Measurements from ENCODE around the gene CCDC175.

Gene CCDC175

DNA sequence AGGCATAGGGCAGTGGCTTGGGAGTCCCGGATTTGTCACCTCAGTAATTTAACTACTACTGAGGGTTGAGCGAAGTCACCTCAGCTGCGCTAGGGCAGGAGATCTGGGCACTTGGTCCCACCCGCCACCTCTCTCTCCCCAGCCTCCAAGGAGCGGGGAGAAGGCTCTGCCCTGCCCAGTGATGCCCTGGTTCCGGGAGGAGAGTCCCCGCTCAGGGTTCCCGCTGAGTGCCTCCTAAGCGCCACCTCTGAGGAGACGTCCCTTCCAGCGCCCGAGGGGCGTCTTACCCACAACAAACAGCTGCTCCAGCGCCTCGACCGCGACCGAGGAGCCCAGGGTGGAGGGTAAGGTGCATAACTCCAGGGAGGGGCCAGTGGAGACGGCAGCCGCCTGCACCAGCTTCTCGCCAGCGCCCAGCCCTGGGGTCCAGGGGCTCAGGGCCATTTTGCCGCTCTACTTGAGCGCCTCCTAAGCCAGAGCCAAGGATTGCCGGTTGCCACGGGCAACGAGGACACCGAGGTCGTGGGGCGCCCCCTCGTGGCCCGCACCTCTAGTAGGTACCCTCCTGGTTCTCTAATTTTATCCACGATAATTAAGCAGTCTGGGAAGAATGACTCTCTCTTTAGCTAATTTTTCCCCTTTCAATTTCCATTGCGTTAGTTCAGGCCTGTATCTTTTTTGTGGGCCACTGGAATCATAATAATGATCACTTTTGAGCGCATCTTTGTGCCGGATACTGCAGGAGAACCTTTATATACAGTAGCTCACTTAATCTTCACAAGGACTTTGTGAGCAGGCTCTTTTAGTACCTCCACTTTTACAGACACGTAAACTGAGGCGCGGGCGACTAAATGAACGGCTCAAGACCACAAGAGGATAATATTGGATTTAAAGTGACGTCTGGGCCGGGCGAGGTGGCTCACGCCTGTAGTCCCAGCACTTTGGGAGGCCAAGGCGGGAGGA lies at the start of gene CCDC175:
CCDC175 (minus strand) TSS at position 481 of the 963 bp plus-strand sequence; CDS start at position 444, 37 bp downstream.
- DNase-seq (ENCODE audit: low spot score): peak; percentile 87

DNA sequence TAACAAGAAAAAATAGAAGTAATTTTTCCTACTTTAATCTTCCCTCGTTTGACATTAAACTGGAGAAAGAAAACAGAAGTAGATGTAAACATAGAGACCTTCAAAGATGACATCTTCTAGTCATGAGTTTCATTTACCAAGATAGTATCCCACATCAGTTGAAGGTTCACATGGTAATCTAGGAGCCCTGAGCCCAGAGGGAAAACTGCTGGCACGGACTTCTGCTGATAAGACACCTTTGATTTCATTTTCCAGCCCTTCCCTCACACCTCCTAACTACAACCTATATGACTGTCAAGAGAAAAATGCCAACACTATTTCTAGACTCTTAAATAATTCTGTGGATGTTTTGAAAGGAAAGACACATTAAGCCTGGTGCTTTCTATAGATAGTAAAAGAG lies 46.0 kb upstream of the CCDC175 start:
- DNase-seq (ENCODE audit: low spot score): no peak

DNA sequence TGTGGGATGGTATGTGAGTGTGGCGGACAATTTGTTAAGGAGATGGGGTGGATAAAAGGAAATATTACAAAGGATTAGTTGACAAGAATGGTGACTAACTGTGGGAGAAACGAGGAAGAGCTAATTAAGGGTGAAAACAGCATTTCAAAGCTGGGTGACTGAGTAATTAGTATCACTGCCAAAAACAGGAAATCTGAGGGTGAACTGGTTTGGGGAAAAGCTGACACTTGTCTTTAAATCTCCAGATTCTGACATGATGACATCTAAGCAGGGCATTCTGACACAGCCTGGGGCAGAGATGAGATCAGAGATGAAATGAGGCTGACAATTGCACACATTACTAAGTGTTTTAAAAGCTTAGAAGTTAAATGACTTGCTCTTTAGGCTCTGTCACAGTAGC lies 42.4 kb upstream of the CCDC175 start:
- DNase-seq (ENCODE audit: low spot score): no peak

DNA sequence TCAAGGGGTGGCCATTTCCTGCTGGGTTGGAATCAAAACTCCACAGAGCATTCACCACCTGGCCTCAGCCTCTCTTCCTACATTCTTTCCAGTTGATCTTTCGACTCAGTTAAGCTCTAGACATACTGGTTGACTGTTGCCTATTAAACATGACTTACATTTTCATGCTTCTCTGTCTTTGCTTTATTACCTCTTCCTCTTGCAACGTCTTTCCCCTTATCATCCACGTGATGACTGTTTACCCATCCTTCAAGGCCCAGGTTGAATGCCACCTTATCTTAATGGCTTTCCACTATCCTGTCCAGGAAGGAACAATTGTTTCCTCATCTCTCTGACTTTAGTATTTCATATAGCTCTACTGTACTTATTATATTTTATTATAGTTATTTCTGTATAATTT lies 24.4 kb upstream of the CCDC175 start:
- DNase-seq (ENCODE audit: low spot score): peak; percentile 4

DNA sequence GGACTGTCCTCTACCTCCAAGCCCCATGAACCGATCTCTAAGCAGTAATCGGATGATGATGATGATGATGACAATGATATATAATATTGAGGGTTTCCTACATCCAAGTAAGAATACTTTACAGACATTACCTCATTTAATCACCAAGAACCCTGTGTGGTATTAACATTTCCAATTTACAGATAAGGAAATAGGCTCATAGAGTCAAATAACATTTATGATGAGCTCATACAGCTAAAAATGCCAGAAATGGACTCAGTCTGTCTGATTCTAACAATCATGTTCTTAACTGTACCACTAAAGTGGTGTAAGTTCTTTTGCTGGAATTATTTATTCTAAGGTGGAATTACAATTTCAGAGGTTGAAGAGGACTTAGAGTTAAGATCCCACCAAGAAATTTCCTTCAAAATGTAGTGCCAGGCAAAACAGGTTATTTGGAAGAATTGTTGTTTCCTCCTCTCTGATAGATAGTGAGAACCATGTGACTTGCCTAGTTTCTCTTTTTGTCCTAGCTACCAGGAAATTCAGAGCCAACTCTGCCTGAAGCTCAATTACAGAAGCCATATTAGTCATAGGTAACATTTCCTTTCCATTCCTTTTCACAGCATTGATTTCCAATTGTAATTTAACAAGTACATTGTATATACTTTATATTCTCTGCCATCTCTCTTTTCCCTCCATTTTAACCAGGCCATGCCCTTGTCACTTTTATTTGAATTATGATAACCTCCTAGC lies 23.8 kb upstream of the CCDC175 start:
- no peak for DNase-seq (ENCODE audit: low spot score)

DNA sequence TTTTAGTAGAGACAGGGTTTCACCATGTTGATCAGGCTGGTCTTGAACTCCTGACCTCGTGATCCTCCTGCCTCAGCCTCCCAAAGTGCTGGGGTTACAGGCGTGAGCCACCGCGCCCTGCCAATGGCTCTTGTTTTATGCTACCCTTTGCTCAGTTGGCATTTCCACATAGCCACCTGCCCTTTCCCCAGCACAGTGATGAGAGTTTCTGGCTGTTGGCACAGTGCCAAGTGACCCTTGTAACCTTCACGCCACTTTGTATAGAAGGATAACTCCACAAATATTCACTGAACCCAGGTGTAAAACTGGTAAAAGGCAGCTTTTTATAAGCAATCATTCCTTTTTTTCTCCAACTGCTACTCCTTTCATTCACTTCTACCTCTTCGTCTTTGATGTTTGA lies 18.5 kb upstream of the CCDC175 start:
- DNase-seq (ENCODE audit: low spot score): peak; percentile 6

DNA sequence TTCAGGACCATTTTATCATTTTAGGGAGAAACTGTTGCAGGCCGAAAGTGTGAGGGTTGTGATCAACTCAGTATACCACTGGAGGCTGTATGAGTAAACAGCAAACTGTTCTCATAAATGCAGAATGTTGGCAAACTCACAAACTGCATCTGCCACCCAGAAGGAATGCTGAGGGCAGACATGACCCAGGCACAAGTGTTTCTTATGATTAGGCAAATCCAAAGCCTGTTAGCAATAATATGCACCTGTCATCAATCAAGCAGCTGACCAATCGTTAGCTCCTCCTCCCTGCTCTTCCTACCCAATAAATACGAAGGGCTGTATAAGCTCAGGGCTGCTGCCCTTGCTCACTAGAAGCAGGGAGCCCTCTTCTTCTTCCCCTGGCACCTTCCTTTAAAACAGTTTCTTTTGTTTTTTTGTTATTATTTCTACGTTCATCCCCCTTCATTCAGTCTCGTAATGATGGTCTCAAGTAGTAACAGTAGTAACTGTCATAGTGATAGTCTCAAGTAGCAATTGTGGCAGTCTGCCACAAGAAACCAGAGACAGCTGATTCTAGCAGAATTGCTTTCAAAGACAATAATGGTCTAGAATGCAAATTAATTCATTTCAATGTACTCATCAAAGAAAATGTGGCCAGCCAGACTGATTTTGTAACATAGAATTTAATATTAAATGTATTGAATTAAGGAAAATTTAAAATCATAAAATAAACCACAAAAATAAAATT lies 15.2 kb upstream of the CCDC175 start:
- no peak for DNase-seq (ENCODE audit: low spot score)

DNA sequence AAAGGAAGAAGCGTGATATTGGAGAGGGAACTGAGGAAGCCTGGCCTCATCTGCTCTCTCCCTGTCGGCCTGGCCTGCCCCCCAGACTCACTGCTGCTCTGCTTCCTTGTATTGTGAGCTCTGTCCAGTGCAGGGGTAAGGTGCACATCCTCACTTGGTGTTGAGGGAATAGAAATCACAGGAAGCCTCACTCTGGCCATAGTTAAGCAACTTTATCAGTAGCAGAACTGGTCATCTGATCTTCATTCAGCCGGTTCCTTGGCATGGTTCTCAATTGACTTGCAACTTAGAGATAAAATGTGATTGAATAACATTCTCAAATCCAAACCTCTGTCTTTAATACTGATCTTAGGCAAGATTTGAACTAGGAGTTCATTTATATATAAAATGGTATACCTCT lies 11.5 kb upstream of the CCDC175 start:
- DNase-seq (ENCODE audit: low spot score): no peak

DNA sequence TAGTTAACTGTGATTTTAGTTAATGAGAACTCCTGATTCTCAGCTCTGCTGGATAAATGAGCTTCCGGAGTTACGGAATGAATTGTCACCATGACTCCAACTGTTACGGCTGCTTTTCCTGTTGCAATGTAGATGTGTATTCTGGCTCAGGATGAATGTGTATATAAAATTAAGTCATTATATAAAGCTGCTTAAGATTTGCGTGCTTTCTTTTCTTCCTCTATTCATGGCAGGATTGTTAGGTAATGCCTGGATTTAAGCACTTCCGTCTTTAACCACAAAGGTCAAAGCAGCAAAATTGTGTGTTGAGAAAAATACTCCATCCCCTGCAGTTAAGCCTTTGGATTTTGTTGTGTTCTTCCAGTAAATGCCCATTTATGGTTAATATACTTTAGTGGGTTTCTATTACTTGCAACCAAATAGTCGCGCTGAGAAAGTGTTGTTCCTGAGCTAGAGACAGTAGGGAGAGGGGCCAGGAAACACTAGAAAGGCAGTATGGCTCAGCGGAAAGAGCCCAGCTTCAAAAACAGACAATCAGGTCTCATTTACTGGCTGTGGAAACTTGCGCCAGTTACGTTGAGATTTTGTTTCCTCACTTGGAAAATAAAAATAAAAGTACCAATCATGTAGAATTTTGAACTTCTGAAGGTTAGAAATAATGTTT lies 9.4 kb upstream of the CCDC175 start:
- no peak for DNase-seq (ENCODE audit: low spot score)

DNA sequence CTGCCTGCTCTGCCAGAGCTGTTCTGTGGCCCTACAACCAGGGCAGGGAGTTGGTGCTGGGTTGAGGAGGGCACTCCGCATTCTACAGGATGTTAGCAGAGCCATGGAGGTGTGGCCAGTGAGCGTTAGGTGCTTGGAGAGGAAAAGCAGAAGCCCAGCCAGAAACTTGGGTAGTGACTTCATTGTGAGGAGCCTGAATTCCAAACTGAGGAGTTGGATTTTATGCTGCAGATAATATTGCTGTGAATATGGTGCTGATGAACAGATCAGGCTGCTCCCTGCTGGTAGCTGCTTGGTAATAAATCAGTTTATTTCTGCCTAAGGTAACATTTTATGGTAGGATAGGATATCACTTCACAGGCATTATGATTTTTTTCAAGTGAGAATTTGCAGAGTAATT lies 7.1 kb upstream of the CCDC175 start:
- no peak for DNase-seq (ENCODE audit: low spot score)

DNA sequence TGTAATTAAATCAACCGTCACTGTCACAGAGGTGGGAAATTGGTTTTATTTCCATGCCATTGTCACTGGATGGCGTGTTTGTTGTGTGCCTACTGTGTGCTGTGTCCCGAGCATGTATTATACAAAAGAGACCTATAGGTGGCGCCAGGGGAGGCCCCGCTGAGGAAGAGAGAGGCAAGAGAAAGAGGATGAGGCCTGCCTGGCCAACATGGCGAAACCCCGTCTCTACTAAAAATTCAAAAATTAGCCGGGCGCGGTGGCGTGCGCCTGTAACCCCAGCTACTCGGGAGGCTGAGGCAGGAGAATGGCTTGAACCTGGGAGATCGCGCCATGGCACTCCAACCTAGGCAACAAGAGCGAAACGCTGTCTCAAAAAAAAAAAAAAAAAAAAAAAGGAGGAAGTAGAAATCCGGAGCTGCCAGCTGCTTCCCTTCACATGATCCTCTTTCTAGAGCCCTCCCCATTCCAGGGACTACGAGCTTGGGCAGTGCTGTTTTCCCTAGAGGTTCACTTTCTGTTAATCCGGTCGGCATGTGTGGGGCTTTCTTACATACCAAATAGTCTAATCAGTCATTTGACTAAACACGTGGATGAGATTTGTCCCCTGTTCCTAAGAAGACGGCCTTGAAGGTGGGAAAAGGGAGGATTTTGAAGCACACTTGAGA lies 6.4 kb upstream of the CCDC175 start:
- DNase-seq (ENCODE audit: low spot score): no peak

DNA sequence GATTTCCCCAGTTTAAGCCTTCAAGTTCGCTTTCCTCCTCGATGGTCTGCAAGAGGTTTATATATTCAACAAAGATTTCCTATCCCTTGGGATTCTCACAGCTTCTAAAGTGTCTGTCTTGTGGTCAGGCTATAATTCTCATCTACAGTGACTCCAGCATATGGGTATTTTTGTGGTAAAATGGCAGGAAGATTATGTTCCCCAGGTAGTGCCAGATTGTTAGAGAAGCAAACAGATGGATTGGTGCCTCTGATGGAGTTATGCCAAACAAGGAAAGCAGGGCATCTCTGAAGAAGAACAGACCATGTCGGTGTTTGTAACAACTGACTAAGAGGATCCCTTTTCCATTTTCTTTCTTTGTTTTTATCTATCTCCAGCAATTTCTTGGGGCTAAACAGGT lies 5.5 kb upstream of the CCDC175 start:
- DNase-seq (ENCODE audit: low spot score): no peak

DNA sequence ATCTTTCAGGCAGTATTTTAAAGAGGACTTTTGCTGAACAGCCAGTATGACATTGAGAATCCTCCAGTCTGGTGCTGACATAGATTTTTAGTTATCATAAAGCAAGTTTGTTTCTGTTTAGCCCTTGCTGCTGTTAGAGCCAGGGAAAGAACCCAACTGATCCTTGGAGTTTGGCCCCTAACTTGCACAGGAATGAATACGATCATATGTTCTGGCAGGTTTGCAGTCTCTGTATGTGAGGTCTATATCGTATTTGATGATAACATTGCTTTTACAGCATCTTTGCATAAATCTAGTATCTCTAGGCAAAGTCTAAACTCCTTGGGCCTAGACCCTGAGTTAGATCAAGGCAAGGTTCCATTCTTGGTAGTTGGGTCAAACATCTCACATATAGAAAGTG lies 4.3 kb upstream of the CCDC175 start:
- DNase-seq (ENCODE audit: low spot score): no peak

DNA sequence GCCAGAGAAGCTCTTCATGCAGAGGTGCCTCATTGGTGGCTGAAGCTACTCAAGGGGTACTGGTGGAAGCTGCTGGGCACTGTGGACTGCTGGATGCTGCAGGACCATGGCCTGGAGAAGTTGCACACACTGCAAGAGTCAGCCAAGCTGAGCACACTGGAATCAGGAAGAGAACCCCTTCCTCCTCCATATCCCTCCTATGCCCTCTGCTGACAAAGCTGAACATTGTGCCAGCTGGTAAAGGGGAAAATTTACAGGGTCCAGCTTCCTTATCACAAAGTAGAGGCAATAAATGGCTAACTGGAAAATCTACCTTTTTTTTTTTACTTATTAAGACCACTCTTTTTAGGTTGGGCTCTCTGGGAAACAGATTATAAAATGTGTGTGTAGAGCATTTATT lies 6.5 kb downstream of the CCDC175 start:
- peak; percentile 30 for DNase-seq (ENCODE audit: low spot score)

DNA sequence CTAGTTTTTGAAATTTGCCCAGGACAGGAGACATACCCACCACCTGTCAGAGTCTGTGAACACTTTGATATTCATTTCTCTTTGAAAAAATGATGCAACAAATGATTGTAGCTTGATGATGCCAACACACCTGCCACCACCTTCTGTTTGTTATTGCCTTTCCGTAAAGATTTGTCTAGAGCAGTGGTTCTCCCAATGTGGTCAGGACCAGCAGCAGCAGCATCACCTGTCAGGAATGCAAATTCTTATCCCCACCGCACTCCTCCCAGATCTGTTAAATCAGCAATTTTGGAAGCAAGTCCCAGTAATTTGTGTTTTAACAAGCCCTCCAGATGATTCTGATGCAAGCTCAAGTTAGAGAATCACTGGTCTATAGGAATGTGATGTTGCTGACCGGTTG lies 9.9 kb downstream of the CCDC175 start:
- DNase-seq (ENCODE audit: low spot score): peak; percentile 43

DNA sequence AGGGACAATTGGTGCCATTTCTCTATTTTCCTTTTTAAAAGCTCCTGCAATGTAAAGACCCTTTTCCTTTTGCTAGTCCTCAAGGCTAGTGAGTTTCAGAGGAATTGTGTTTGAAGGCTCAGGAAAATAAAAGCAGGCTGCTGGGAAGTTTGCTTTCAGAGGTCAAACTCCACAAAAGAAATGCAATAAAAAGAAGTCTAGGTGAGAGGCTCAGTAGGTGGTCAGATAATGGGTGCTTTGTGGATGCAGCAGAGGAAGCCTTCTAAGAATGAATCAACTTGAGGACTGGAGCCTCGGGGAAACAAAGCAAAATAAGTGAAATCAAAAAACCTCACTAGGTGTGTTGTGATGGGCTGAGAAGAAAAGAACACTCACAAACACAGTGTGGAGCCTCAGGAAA lies 10.3 kb downstream of the CCDC175 start:
- peak; percentile 65 for DNase-seq (ENCODE audit: low spot score)

DNA sequence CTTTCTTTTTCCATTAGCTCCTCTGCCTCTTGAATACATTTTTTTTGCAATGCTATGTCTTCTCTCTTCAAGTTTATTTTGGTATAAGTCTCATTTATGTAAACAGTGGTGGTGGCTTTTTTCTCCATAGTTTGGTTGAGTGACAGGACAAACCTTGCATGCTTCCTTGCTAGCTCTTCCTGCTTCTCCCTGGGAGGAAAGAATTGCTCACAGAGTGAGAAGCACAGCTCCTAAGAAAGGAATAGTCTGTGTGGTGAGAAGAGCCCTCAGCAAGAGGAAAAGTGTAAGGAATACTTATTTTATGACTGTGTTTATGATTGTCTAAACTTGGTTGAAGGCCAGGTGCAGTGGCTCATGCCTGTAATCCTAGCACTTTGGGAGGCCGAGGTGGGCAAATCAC lies 11.5 kb downstream of the CCDC175 start:
- DNase-seq (ENCODE audit: low spot score): peak; percentile 58

DNA sequence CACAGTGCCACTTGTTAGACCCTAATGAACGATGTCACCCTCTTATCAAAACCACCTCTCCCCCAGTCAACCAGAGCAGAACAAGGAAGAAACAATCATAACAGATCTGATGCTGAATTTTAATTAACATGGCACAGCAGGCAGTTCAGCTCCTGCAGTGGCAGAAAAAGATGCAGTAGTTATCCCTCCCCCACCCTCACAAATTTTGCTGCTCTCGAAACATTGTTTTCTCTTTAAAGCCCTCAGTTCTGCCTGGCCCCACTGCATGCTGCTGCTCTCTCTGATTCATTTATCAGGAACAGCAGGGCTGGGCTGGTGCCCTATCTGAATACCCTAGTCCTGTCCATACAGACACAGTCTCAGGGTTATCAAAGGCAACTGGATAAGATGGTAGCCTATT lies 12.2 kb downstream of the CCDC175 start:
- peak; percentile 14 for DNase-seq (ENCODE audit: low spot score)

DNA sequence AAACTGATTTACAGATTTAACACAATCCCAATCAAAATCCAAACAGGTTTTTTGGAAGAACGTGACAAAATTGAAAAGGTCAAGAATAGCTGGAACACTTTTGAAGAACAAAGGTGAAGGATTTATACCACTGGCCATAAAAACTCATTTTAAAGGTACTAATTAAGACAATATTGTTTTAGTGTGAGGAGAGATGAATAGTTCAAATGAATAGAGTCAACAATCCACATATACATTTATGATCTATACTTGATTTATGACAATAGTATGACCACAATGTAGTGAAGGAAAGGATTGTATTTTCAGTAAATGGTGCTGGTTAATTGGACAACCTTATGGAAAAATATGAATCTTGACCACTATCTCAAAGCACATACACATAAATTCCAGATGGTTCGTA lies 29.3 kb downstream of the CCDC175 start:
- no peak for DNase-seq (ENCODE audit: low spot score)

DNA sequence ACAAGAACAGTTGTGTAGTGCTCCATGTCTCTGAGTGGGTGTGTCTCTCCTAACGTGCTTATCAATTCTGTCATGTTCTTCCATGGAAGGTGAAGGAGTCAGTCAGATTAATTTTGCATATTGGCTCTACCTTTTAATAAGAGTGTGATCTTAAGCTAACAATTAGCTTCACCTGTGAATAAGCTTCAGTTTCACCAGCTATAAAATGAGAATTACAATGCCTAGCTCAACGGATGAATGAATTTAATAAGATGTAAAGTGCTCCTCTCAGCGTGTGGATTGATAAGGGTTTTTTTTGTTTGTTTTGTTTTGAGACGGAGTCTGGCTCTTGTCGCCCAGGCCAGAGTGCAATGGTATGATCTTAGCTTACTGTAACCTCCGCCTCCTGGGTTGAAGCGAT lies 32.7 kb downstream of the CCDC175 start:
- no peak for DNase-seq (ENCODE audit: low spot score)

DNA sequence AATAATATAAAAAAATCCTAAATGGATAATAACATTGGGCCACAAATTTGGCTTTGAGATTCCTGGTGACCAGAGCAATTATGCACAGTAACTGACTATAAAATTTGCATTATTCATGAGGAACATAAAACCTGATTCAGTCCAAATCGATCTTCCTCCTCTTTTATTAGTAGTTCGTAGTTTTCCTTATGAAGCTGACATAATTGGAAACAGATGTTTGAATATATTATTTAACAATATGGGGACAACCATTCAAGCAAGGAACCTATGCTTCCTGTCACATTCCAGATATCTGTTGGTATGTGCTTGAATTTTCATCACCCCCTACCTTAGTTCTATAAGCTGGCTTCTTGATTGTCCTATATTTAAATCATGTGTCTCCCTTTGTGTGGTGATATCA lies 34.9 kb downstream of the CCDC175 start:
- DNase-seq (ENCODE audit: low spot score): no peak

DNA sequence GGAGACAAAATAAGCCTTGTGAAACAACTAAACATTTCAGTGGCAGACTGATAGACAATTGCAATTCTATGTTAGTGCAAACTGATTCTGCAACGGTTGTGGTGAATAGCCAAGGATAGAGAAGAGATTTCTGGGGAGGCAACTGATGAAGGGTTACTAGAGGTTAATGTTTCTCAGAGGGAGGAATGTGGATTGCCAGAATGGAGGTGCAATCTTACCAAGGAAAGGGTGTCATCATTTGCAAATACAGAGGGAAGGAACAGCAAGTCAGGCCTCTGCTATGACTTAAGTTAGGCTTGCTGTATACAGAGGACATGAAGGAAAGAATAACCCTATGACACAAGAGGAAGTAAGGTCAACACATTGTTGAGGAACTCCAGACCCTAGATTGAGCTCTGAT lies 35.8 kb downstream of the CCDC175 start:
- no peak for DNase-seq (ENCODE audit: low spot score)
